Activated CD4-positive, CD25-positive, alpha-beta regulatory T cell treated with anti-CD3 and anti-CD28 coated beads, Interleukin-2, amount 50 U/mL, for 24 hours (primary cell): ENCODE measurements around the gene WDR83.
"Not testable (repeated sequence)": the region's sequence is repeated elsewhere in the genome, so short reads cannot be mapped to it uniquely, and the experiment has no call there.

Source experiments
- ATAC-seq, 2 donors: fragments of 150-1000 bp; cut with Tn5 transposase; one replicate each; pipeline ENCODE4 v1.10.0; 2021; ENCODE audit warnings: mild to moderate bottlenecking in 1 of 2, moderate library complexity in 1 of 2

Gene WDR83

GRCh38 chr19:12666265-12667048 lies at the start of gene WDR83, which contains the start of gene MAN2B1:
Gene WDR83 (plus strand): TSS chr19:12666807. CDS start chr19:12669791, 2,984 bp downstream.
Gene MAN2B1 (minus strand): TSS chr19:12666742. CDS start chr19:12666701, 41 bp downstream.
- peak; percentile 83 to 85 for ATAC-seq

- ATAC-seq = no peak
Observed at GRCh38 chr19:12617646-12618045, 49.0 kb upstream of the WDR83 start.

GRCh38 chr19:12621253-12622024 lies 45.2 kb upstream of the WDR83 start:
- not testable (repeated sequence) for ATAC-seq

GRCh38 chr19:12623361-12624031 lies 43.1 kb upstream of the WDR83 start:
- no peak for ATAC-seq

GRCh38 chr19:12626958-12627357 lies 39.6 kb upstream of the WDR83 start:
- ATAC-seq = peak; percentile 44 to 55

- no peak for ATAC-seq
Observed at GRCh38 chr19:12628040-12629022, 38.3 kb upstream of the WDR83 start.

GRCh38 chr19:12629215-12629614 lies 37.4 kb upstream of the WDR83 start:
- ATAC-seq = peak in 1 of 2 donors; percentile 45

- ATAC-seq = no peak
Observed at GRCh38 chr19:12636631-12637030, 30.0 kb upstream of the WDR83 start.

- no peak for ATAC-seq
Observed at GRCh38 chr19:12638611-12639182, 27.9 kb upstream of the WDR83 start.

GRCh38 chr19:12639901-12640613 lies 26.6 kb upstream of the WDR83 start:
- peak; percentile 96 to 97 for ATAC-seq

- ATAC-seq = no peak
Observed at GRCh38 chr19:12641456-12641855, 25.2 kb upstream of the WDR83 start.

- ATAC-seq = no peak
Observed at GRCh38 chr19:12642506-12642905, 24.1 kb upstream of the WDR83 start.

- not testable (repeated sequence) for ATAC-seq
Observed at GRCh38 chr19:12643716-12644115, 22.9 kb upstream of the WDR83 start.

GRCh38 chr19:12646551-12646950 lies 20.1 kb upstream of the WDR83 start:
- ATAC-seq = no peak

GRCh38 chr19:12647047-12647446 lies 19.6 kb upstream of the WDR83 start:
- ATAC-seq = no peak

GRCh38 chr19:12647490-12648071 lies 19.0 kb upstream of the WDR83 start:
- ATAC-seq = peak; percentile 46 to 56

- no peak for ATAC-seq
Observed at GRCh38 chr19:12648088-12648487, 18.5 kb upstream of the WDR83 start.

- no peak for ATAC-seq
Observed at GRCh38 chr19:12649941-12650340, 16.7 kb upstream of the WDR83 start.

- ATAC-seq = no peak
Observed at GRCh38 chr19:12652219-12652618, 14.4 kb upstream of the WDR83 start.

GRCh38 chr19:12655546-12655945 lies 11.1 kb upstream of the WDR83 start:
- ATAC-seq = no peak
